ENCODE results near the gene SYNE2.

DNA sequence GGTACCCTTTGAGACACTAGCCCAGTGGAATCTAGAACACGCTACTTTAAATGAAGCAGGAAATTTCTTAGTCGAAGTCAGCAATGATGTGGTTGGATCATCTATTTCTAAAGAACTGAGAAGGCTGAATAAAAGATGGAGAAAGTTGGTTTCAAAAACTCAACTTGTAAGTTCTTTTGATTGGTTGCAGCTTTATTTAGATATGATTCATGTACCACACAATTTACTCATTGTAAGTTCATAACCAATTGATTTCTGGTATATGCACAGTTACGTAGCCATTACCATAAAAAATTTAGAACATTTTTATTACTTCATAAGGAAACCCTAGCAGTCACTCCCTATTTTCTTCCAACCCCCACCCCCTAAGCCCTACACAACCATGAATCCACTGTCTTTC lies 129.8 kb downstream of the SYNE2 start:
- TF ChIP-seq, protein P1, sequence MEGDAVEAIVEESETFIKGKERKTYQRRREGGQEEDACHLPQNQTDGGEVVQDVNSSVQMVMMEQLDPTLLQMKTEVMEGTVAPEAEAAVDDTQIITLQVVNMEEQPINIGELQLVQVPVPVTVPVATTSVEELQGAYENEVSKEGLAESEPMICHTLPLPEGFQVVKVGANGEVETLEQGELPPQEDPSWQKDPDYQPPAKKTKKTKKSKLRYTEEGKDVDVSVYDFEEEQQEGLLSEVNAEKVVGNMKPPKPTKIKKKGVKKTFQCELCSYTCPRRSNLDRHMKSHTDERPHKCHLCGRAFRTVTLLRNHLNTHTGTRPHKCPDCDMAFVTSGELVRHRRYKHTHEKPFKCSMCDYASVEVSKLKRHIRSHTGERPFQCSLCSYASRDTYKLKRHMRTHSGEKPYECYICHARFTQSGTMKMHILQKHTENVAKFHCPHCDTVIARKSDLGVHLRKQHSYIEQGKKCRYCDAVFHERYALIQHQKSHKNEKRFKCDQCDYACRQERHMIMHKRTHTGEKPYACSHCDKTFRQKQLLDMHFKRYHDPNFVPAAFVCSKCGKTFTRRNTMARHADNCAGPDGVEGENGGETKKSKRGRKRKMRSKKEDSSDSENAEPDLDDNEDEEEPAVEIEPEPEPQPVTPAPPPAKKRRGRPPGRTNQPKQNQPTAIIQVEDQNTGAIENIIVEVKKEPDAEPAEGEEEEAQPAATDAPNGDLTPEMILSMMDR (IDR thresholded peaks at IDR 0.05) = no peak
- TF ChIP-seq POLR2A (IDR thresholded peaks at IDR 0.05) = no peak
